NCI-H2107 treated with DMSO at 0.1 percent for 48 hours (cell line): ENCODE measurements around the gene AKT2.

Source experiments
- DNase-seq: peaks from one replicate; lab custom pipeline; 2025; ENCODE audit not compliant: unreplicated experiment; lab: John Stamatoyannopoulos, UW

AKT2 gene

DNA sequence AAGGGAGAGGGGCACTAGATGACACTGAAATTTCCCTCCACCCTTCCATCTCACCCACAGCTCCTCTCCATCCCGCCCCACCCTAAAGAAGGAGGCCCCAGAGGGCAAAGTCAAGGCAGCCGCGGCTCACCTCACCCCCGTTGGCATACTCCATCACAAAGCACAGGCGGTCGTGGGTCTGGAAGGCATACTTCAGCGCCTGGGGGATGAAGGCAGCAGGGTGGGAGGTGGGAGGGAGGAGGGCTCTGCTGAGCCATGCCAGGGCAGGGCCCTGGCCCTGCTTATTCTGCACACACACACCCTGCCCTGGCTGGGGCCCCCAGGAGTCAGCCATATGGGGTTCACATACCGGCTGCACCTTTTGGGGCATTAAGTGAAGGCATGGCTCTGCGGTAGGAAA lies 46.4 kb downstream of the AKT2 start:
- DNase-seq = no peak

DNA sequence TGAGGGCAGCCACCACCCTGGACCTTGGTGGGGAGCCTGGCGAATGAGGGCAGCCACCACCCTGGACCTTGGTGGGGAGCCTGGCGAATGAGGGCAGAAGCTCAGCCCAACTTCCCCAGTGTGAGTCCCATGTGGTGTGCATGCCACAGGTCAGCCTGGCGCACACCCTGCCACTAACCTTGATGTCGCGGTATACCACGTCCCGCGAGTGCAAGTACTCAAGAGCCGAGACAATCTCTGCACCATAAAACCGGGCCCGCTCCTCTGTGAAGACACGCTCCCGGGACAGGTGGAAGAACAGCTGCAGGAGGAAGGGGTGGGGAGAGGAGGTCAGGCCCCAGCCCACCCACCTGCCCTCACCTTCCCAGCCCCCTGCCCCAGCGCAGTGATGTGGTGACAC lies 47.4 kb downstream of the AKT2 start:
- no peak for DNase-seq

DNA sequence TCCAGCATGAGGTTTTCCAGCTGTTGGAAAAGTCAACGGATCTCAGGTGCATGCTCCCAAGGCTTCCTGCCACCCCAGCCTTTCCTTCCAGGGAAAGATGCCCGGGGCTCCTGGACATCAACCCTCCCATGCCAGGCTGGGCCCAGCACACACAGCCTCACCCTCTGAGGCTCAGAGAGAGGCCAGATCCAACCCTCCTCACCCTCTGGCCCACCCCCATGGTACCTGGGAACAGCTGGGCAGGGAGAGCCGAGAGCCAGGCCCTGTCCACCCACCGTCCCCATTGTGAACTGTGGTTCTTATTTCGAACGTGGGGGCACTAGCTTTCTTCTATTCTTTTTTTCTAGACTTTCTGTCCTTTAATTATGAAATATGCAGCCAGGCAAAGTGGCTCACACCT lies 48.8 kb downstream of the AKT2 start:
- DNase-seq = no peak

DNA sequence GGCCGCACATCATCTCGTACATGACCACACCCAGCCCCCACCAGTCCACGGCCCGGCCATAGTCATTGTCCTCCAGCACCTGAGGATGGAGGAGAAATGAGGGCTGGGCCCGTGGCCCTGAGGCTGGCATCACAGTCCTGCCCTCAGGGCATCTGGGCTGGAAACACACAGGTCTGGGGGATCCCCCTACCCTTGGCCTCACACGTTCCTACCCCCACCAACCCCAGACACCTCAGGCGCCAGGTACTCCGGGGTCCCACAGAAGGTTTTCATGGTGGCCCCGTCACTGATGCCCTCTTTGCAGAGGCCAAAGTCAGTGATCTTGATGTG lies 49.2 kb downstream of the AKT2 start:
- DNase-seq = no peak

DNA sequence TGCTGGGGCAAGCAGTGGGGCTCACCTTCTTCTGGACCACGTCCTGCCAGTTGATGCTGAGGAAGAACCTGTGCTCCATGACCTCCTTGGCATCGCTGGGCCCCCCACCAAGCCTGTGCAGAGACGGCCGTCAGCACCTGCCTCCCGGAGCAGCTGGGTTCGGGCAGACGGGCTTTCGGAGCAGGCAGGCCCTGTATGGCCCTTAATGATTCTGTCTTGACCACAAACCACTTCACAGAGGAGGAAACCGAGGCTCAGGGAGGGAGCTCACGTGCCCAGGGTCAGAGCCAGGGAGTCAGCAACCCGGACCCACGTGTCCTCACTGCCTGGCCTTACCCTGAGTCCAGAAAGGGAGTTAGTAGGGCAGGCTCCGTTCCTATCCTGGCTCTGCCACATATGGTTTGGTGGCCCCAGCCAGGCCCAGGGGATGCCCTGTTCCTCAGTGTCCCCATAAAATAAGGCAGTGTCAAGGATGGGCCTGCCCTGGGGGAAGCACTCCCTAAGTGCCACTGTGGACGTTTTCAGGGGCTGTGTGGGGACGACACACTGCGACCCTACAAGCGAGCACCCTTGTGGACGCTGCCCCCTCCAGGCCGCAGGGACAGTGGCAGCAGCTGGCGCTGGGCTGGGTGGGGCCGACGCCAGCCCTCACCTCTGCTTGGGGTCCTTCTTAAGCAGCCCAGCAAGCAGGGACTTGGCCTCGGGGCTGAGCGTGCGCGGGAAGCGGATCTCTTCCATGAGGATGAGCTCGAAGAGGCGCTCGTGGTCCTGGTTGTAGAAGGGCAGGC lies 49.7 kb downstream of the AKT2 start:
- no peak for DNase-seq

DNA sequence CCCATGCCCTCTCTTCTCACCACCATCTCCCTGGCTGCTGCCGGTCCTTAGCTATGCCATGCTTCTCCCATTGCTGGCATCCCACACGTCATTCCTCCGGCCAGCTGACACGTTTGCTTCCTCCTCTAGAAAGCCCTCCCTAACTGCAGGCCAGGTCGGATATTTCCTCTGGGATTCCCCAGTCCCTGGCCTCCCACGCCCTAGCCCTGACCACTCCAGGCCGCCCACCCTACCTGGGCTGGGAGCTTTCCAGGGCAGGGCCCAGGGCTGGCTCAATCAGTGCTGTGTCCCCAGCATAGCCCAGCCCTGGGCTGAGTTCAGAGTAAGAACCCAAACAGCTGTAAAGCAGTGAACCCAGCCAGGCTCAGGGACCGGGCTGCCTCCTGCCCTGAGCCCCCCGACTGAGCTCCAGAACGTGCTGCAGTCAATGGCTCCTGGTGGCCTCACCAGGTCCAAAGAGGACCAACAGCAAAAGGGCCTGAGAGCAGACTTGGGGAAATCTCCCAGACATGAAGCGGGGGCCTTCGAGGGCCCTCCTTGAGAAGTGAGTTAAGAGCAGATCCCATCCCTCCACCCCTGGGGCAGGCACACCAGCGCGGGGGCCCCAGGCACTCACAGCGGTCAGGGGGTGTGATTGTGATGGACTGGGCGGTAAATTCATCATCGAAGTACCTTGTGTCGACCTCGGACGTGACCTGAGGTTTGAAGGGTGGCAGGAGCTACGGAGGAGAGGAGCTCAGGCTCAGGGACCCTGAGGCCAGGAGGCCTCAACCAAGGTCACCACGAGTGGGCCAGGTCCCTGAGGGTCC lies 50.5 kb downstream of the AKT2 start:
- no peak for DNase-seq

DNA sequence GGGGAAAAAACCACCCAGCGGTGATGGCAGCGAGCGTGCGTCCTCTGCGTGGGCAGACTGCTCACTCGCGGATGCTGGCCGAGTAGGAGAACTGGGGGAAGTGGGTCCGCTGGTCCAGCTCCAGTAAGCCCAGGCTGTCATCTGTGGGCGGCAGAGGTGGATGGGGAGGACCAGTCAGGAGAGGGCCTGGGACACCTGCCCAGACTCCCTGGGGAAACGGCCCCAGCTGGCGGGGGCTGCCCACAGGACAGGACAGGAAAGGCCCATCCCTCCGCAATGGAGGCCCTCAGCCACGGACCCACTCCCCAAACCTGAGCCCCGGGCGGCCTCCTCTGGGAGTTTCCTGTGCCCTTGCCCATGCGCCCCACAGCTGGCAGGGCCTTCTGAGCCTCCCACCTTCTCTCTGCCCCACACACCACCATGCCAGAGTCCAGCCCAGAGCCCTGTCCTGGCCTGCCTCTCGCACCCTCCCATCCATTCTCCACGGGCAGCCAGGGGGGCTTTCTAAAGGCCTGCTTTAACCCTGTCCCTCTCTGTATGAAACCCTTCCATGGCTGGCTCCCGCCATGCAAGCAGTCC lies 51.2 kb downstream of the AKT2 start:
- DNase-seq = no peak

DNA sequence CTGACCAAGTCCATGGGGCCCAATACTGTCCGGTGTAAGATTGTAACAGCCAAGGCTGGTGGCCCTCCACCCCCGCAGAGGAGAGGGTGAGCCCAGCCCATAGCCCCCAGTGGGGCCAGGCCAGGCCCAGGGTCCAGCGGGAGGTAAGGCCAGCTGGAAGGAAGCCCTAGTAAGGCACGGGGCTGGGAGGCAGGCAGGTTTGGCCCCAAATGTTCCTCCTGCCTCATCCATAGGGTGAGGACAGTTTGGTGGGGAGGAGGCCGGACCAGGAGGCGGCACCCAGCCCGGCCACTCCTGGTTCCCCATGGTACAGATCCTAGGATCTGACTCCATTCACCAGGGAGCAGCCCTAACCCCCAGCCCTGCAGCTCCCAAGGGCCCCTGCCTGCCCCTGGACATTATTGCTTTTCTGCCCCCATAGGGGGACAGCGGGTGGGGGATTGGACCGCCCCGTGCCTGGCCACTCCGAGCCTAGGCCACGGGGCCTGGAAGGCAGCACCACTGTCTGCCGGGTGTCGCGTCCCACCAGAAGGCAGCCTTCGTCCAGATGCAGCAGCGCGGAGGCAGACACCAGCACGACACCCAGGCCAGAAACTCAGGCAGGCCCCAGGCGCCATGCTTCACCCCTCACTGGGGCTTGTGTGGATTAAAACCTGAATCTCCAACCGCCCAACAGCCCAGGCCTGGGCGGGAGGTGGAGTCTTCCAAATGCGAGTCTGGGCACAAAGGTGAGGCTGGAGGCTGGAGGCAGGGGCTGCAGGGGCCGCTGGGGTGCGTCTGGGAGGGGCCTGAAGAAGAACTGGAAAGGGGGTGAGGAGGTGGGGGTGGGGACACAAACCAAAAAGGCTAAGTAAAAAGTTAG lies 52.0 kb downstream of the AKT2 start:
- no peak for DNase-seq

DNA sequence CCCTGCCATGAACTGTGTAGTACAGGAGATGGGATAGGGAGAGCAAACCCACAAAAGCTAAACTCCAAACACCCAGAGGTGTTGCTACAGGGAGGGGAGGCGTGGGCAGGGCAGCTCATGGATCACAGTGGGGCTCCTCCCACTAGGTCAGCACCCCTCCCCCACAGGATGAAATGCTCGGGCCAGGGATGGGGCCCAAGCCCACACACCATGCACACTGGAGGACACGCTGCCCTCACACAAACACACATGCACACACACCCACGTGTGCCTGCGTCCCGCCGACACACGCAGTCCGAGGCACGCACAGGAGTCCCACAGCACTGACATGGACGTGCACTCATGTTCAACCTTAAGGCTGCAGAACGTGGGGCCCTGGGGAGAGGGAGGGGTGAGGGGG lies 52.7 kb downstream of the AKT2 start:
- no peak for DNase-seq

DNA sequence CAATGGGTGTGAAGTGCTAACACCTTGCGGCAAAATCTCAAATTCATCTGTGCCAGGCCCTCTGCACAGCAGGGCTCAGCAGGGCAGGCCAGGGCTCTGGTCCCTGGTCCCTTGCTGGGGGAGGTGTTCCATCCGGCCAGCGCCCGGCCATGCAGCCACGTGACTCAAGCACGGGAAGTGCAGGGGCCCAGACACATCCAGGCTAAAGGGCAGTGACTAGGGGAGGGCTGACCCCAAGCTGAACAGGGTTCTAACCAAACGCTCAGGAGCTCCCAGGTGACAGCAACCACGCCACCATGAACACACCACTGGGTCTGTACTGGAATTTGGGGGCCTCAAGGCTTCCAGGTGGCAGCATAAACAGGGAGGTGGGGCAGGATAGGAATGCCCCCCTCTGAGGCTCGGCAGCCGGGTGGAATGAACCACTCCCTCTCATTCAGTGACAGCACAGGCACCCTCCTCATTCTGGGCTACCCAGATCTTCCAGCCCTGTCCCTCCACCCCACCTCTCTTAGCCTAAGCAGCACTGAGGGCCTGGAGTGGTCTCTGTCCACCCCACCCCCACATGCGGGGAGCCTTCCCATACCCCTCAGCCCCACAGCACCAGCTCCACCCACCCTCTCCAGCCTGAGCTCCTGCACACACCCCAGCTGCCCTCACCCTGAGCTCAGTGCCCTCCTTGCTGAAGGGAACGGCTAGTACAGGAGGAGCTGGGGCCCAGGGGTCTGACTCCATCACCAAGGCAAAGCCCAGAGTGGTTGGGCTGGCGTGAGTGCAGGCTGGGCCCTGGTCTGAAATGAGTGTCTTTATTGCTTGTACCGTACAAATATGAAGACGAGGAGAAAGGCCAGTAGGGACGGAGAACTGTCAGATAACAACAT lies 53.4 kb downstream of the AKT2 start:
- no peak for DNase-seq

DNA sequence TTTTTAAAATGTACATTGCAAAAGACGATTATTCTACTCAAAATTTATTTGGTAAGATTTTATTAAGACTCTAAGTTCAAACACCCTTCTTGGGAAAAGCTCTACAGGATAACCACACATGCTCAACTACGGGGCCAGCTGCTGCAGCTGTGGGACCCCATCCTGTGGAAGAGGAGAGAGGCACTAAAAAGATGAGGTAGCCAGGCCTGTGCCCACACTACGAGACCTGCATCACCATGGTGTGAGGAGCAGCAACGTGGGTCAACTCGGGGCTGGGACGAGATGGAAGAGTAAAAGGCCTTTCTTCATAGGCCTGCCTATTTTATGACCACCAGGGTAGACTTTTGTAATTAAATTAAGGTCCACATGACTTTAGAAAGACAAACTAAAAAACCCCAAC lies 54.1 kb downstream of the AKT2 start:
- DNase-seq = no peak

DNA sequence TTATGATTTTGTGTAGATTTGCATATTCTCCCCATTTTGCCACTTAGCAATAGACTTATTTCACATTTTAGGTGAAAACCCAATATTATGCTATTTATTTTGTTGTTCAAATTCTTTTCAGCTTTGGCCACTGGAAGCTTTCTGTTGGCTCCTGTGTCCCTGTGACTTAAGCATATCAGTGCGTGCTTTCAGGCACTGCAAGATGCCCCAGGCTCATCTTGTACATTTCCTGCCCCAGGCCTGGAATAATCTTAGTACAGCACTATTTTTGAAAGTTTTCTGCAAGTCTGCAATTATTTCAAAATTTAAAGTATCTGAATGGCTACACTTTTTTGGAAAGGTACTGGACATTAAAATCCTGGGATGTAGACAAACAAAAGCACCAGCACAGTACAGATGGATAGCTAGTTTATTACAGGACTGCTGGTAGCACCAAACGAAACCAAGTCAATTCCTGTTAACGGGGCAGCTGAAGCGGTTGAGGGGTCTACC lies 55.2 kb downstream of the AKT2 start:
- DNase-seq = no peak

DNA sequence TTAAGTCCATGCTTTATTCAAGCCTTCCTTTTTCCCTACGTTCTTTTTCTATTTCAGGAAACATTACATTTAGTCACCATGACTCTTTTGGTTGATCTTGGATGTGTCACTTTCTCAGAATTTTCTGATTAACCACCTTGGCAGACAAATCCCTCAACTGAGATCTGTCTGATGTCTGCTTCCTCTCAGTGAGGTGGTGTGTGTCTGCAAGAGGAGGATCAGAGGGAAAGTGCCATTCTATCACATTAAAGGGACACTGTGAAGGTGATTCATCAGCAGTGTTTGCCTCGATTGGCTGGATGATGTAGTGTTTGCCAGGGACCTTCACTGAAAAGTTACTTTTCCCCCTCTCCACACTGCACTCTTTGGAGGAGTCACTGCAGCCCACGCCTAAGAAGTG lies 55.7 kb downstream of the AKT2 start:
- no peak for DNase-seq

DNA sequence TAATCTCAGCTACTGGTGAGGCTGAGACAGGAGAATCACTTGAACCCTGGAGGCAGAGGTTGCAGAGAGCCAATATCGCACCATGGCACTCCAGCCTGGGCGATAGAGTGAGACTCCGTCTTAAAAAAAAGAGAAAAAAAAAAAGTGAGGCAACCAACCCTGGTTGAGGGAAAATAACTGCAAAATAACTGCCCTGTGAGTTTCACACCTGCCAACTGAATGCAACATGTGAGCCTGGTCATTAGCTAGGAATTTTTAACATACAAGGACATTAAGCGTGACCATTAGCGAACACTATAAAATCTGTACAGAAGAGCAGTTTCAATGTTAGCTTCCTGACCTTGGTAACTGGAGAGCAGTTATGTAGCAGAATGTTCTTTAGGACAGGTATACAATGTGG lies 56.3 kb downstream of the AKT2 start:
- DNase-seq = no peak

DNA sequence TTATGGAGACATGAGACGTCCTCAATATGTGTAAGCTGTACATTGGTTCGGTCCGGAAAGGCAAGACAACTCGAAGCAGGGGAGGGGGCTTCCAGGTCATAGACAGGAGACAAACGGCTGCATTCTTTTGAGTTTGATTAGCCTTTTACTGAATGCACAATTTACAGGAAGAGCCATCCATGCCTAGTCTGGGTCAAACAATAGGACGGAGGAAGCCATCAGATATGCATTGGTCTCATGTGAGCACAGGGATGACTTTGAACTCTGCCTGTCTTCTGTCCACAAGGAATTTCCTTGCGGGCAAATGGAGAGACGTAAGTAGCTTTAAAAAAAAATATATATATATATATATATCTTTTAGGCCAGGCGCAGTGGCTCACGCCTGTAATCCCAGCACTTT lies 56.8 kb downstream of the AKT2 start:
- no peak for DNase-seq

DNA sequence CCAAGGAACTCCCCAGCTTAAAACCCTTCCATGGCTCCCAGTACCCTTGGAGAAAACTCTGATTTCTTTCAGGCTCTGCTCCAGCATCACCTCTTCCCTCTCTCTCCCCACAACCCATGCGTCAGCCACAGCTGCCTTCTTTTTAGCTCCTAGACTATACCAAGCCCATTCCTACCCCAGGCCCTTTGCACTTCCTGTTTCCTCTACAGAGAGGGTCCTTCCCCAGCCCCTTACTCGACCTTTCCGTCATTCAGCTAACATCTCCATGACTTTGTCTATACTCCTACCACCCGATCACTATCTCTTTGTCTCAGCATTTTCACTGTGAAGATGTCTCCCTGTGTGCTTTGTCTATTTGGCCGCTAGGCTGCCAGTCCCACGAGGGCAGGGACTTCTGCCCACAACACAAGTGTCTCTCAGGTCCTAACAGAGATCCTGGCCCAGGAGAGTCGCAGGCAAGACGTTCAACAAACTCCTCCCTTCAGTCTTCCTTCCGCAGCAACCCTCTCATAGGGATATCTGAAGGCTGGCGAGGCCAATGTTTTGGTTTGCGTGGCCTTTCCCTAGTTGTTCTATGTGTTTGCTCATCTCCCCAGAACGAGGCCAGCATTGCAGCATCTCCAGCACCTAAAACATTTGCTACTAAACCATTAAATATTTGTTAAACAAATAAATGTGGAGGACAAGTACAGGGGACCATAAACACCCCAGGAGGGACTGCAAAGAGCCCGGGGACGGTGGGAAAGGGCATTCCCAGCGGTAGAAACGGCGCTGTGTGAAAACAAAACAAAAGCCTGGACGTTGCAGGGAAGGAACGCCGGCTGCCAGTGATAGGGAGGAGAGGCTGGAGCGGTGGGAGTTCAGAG lies 59.5 kb downstream of the AKT2 start:
- no peak for DNase-seq

DNA sequence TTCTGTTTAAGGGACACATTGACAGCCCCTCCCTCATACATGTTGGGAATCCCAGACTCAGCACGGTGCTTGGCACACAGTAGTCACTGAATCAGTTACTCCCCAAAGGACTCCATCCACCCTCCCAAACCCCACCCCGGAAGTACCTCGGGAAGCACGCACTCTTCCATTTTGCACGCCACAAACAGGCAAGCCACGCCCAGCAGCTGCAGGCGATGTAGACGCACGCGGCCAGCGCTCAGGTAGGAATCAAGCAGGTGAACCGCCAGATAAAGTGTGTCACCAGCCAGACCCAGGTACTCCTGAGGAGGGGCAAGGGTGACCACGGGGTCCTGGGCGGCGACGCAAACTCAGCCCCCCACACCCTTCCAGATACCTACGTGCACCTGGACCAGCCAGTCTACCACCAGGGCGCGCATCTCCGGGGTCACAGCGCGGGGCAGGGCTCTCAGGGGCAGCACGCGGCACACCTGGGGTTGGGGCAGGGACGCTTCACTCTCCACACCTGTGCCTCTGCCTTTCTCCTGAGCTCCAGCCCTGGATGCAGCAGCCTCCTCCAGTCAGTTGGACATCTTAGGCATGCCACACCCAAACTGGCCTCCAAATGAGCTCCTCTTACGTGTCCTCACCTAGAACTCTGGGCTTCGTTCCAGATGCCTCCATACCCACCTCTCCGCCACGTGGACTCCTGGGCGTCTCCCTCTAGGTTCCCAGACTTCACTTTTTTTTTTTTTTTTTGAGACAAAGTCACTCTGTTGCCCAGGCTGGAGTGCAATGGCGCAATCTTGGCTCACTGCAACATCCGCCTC lies 60.6 kb downstream of the AKT2 start:
- no peak for DNase-seq

DNA sequence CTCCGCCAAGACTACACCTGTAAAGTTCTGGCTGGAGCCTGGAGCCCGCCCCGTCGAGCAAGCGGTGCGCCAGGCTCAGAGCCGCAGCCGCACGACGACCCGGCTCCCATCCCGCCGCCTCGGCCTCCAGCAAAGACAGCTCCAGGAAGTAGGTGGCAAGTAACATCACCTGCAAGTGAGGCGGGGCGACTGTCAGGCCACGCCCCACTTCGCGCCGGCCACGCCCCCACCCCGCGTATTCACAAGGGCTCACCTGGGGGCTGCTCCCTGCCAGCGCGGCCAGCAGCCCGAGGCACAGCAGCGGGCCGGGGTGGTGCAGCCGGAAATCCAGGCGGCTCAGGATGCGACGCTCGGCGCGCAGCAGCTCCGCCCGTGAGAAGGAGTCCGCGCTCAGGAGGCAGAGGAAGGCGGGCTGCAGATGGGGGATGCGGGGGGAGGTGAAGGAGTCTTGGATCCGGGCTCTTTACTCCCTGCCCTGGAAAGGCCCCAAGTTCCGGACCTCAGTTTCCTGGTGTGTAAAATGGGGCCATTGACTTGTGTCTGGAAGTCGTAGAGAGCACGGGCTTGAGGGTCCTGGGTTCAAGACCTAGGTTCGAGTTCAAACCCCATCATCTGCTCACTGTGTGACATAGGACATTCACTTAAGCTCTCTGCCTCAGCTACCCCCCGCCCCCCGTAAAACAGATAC lies 61.9 kb downstream of the AKT2 start:
- DNase-seq = no peak
